Forelimb muscle (tissue), 1 donor: ENCODE data around the gene PDSS2. TPM values are rescaled to one million over a fixed set of nuclear protein-coding genes. Genes with fewer than 3 reads are reported as not detected.
"Not testable (repeated sequence)": the region's sequence is repeated elsewhere in the genome, so short reads cannot be mapped to it uniquely, and the experiment has no call there.

Source experiments
- DNase-seq: peaks from one replicate; pipeline ENCODE4 v3.0.0-alpha.2; 2013; ENCODE audit warnings: low read depth
- polyA plus RNA-seq: library from polyadenylated mRNA; unstranded; fragments of 120-200 nt; gene quantifications from one replicate; pipeline ENCODE4 v1.2.1, GENCODE V29; 2013; ENCODE audit not compliant: insufficient read length

PDSS2 gene, protein sequence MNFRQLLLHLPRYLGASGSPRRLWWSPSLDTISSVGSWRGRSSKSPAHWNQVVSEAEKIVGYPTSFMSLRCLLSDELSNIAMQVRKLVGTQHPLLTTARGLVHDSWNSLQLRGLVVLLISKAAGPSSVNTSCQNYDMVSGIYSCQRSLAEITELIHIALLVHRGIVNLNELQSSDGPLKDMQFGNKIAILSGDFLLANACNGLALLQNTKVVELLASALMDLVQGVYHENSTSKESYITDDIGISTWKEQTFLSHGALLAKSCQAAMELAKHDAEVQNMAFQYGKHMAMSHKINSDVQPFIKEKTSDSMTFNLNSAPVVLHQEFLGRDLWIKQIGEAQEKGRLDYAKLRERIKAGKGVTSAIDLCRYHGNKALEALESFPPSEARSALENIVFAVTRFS
- polyA plus RNA-seq: 8.2 TPM

DNA sequence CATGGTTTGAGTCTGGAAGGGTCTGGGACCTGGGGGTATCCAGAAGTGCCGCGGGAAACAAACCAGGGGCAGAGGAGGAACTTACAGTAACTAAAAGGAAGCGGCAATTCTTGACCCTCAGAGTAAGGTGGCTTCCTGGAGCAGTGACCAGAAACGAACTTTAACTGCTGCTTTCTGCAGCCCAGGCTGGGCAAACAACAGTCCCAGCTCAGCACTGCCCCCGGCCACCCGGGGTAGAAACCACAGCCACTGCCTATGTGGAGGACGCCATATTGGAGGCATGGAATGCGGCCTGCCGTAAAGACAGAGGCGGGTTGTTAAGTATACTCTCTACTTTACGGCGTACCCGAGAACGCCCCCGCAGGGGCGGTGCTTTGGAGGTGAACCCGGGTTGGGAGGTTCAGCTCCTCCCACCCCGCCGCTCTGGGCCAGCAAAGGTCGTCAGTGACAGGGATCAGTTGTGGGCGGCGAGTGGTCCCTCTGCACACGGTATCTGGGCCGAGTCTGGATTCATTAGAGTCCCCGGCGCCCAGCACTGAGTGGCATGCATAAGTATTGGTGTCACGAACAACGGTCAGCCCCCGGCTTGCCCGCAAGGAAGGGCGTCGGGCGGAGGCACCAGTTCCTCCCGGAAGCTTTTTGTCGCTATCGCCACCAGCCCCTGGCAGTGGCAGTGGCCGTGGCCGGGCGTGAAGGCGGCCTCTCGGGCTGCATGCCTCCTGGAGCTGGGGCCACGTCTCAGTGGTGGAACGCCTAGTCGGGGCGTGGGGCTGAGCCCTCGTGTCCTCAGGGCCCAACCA lies at the start of gene PDSS2:
Gene PDSS2, minus strand, starts transcription at position 282 of the 800 bp plus-strand sequence. Its CDS starts 279 bp downstream, at position 3.
- DNase-seq: peak; percentile 95

DNA sequence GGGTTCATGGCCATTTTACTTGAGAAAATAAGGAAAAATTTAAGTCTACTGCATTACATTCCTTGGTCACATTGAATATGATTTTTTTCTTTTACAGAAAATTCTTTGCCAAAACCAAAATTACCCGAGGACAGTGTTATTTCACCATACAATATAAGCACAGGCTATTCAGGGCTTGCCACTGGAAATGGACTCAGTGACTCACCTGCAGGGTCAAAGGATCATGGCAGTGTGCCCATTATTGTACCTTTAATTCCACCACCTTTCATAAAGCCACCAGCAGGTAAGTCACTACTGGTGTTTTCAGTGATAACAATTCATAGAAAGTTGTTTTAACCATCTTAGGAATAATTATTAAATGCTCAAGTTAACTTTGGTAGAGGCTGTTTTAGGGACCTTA lies 46.8 kb upstream of the PDSS2 start:
- no peak for DNase-seq

DNA sequence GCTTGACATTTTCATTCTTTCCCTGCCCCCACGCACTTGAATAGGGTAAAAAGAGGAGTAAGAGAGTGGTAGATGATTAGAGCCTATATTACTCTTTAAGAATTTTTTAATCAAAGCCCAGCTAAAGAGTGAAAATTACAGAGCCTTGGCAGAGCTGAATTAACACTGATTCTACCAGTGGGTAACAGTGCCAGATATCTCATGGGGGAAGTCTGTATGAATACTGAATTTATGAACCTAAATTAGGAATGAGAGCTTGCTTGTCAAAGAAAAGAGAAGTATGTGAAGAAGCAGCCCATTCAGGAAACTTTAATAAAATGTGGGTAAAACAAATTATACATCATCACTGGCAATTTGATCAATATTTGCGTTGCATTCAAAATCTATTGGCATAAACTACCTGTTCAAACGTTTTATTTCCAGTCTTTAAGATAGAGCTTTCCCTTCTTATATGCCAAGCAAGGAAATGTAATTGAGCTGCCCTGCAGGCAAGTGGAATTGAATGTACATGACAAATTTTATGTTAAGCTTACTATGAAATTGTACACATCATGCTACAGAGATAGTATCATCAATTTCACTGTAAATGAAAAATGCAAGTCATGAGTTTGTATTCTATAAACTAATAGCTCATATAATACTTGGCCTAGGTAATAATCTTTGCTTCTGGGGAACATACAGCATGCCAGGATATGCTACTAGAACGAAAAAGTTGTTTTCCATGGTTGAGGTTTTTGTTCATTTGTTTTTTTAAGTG lies 45.1 kb upstream of the PDSS2 start:
- DNase-seq: no peak

DNA sequence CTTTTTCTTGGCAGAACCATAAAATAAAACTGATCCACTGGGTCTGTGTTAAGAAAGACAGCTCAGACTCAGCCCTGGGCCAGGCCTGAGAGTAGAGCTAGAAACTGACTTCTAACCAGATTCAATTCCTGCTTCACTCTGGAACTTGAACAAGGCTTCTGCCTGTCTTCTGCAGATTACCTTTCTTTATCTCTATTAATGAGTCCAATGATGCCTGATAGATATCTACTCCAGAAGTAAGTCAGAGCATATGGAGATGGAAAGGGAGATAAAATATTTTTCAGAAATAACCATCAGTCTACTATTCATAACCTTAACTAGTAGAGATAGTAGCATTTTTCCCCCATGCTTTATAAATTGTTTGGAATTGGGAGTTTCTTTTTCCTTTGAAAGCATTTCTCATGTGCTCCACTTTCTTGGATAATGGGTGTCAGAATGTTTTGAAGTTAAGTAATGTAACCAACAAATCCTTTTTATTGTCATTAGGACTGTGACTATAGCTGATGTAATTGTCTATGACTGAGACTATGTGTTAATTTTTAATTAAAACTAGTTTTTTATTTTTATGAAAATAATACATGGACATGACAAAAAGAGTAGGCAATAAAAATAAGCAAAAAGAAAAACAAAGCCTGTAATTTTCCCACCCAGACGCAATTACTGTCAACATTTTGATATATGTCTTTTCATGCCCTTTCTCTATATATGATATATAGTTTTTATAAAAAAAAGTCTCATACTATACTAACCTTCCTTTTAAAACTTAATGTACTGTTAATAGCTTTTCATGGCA lies 37.7 kb upstream of the PDSS2 start:
- DNase-seq: no peak

DNA sequence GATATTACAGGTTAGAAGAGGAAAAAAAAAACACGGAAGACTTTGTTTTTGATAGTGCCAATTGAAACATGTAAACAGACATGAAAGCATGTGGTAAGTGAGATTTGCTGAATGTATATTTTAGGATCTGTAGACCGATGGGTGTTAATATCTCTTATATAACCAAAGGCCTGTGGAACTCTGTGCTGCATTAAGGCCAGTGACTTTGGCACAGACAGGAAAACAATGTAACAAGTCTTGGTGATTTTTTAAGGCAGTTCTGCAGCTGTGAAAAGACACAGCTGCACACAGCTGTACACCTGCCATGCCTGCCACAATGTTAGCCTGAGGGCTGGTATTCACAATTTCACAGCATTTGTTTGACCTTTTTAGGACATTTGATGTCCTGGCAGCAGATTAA lies 36.6 kb upstream of the PDSS2 start:
- DNase-seq: no peak

DNA sequence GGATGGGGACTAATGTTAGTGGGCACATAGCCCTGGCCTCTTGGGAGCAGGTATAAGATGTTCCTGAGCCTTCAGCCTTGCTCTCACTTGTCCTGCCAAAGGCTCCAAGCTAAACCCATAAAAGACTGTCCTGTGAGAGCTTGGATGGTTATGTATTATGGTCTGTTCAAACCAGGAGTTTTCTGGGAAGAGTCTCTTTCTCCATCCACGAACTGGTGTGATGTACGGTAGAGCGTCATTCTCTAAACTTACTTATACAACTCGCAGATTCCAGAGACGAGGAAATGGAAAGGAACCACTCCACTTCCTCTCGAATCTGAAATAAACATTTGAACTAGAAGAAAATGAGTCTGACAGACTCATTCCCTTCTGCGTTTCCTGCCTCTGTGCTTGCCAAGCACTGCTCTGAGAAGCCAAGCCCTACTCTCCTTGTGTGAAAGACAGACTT lies 35.9 kb upstream of the PDSS2 start:
- DNase-seq: peak; percentile 73

DNA sequence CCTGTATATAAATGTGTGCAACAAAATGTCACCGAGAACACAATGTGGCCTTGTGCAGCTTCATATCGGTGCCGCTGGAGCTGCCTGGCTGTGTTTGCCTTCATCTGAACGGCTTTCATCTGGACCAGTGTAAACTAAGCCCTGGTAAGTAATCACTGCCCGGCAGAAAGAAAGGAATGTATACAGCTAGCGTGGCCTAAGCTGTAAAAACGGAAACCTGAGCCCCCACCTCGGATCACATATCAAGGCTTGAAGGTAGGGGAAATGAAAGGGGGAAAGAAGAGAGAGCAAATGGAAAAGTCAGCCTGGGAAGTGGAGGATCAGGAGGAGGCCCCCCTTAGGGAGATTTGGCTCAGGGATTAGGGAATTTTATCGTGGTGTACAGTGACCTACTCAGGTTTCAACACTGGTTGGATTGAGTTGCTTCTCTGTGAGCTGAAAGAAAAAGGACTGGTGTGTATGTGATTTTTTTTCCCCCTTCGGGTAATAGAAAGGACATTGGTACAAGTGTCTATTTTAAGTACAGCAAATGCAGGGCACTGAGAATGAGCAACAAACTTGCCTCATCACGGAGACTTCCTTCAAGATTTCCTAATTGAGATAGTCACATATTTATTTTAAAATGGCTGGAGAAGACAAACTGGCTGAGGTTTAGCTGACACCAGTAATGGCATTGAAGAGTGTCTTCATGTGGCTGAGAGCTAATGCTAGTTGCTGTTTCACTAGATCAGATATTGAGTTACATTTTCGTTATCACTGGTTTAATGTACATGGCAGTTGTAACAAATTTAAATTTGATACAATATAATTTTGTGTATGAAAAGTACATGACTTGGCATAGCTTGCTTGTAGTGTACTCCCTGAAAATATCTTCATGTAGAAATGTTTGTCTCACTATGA lies 34.0 kb upstream of the PDSS2 start:
- no peak for DNase-seq

DNA sequence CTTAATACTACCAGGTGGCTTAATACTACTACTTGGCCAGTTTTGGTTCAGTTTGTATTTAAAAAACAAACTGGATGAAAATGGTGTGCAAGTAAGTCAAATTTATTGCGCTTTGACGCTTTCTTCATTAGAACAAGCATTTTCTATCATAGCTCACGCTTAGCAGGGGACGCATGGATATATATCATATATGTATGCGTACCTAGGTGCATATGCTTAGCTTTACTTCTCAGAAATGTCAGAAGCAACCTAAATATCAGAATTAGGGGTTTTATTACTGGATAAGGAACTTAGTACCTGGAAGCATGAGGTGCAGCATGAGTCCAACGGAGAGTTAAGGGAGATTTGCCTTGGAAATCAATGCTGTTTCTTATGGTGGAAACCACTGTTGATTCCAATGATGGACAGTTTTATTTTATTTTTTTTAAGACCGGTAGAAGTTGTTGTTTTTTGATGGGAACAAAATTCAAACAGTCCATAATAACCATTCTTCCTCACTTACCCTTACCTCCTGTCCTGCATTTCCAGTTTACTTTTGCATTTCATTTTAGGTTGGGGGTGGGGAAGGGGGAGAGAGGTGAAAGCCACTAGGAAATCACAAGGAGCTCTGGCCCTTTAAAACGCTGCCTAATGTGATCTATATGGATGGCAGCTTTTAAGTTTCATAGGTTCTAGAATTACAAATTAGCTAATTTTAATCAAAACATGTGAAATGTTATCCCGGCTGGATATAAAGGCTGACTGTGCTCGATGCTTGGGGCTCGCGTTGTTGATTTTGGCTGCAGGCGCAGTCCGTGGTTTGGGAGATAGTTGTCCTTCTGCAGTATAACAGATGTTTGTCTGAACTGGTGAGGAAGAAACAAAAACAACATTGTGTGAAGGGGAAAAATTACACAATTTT lies 32.6 kb upstream of the PDSS2 start:
- no peak for DNase-seq

DNA sequence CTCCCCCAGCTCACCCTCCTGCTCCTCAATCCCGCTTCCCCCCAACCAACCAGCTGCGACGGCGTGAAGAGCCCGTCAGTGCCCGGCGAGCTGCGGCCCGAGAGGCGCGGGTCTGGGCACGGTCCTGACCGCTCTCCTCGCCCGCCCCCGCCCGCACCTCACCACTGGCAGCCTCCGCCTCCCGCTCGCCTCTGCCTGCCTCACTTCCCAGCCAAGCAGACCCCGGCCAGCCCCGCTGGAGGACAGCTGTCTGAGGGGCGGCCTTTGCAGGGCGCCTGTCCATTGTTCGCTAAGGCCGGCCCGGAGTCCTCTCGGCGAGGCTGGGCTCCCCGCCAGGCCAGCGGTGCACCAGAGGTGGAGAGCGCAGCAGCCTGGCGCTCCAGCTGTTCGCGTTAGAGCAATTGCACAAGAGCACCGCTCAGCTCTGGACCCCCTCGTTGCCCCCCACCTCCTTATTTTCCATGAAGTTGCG lies 31.8 kb upstream of the PDSS2 start:
- DNase-seq: no peak

DNA sequence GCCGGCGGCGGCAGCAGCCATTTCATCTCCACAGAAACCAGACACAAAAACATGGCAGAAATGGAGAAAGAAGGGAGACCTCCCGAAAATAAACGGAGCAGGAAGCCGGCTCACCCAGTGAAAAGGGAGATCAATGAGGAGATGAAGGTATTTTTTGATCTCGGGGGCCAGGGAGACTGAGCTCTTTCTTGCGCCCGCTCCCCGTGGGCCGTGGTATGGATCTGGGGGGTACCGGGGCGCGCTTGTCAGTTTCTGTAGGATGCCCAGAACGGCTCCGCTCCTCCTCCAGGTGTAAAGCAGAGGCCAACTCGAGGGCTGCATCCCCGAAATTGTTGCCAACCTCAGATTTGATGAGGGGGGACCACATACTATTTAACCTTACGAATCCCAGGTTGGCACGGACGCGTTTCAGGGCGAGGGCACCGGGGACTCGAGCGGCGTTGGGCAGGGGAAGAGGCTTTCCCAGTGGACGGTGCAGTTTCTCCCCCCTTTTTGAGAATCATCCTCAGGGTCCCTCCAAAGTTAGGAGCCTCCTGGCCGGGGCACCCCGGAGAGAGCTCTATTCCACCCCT lies 31.3 kb upstream of the PDSS2 start:
- DNase-seq: no peak

DNA sequence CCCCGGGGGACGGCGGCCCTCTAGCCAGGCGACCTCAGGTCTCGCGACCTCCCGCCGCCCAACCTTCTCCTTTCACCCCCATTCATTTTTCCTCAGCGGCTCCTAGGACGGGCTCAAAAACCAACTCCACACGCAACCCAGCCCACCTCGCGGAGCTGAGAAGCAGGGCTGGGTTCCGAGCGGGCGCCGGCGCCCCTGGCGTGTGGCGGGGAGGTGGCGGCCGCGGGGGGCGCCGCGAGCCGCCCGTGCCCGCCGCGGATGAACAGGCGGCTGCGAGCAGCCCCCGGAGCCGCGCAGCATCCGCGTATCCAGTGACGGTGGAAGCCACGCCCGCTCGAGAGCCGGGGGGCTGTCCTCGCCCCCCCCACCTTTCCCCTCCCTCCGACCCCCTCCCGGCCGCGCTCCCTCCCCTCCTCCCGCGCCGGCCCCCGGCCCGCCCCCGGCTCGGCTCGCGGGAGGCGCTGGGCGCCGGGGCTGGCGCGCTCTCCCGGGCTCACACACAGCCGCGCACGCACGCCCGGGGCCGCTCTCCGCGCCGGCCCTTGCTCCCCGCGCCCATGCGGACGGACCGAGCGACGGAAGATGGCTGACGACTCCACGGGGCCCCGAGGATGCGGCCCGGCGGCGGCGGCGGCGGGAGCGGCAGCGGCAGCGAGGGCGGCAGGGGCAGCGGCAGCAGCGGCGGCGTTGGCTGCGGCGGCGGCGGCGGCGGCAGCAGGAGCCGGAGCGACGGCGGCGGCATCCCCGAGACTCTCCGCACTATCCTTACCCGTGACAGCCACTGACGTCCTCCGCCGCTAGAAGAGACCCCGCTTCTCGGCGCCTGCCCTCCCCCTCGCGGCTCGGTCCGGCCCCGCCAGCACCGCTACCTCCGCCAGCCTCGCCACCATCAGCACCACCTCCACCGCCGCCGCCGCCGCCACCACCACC lies 30.5 kb upstream of the PDSS2 start, which contains the start of gene SOBP:
Gene SOBP, plus strand, starts transcription at position 482 of the 930 bp plus-strand sequence. CDS start 500 bp downstream, outside the sequence.
- peak; percentile 69 for DNase-seq

DNA sequence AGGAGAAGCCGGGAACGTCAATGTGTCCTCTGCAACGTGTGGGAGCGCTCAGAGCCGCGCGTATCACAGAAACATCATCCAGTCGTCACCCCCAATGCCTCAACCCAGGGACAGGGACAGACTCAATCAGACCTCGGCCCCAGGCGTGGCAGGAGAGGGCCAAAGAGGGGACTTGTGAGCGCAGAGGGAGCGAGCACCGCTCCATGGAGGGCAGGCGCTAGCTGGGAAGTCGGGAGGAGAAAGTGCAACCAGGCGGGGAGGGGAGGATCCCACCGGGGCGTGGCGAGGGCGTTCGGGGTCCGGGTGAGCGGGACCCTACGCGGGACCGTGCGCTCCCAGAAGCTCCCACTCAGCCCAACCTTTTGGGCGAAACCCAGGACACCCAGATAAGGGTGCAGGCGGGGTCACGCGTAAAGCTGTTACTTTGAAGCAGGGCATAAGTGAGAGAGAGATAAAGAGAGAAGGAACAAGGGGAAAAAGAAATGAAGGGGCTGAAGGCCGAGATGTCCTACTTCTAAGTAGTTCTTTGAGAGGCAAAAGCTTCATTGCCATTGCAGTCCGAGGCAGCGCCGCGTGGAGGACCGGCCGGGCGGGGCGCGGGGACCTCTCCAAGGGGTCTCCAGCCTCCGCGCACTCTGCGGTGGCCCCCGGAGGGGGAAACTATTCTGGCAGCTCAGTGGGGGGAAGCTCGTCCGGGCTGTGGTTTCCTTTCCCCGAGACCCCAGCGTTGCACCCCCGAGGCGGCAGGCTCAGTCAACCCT lies 29.7 kb upstream of the PDSS2 start:
- no peak for DNase-seq

DNA sequence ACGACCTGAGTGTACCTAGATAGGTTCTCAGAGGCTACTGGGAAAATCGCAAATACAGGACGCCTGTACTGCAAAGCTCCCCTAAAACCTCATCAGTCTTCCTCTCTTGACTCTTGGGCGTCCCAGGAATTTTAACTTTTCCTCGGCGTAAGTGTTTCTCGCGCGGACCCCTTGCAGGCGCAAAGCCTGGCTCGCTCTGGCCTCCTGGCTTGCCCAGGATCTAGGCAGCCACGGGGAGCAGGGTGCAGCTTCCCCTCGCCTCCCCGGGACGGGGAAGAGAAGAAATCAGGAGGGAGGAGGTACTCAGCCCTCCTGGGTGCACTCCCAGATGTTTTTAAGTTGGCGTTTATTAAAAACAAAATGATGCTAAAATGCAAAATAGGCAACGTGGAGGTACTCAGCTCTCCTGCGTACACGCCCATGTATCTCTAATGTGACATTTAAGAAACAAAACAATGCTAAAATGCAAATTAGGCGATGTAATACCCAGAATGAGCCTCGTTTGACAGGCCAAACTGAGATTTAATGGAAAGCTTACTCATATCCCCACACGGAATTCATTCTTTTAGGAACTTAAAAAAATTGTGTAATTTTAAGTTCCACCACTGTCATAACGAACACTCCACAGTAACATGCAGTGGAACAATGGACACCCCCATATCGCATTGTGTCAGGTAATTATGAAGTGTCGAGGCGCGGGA lies 29.0 kb upstream of the PDSS2 start:
- no peak for DNase-seq

DNA sequence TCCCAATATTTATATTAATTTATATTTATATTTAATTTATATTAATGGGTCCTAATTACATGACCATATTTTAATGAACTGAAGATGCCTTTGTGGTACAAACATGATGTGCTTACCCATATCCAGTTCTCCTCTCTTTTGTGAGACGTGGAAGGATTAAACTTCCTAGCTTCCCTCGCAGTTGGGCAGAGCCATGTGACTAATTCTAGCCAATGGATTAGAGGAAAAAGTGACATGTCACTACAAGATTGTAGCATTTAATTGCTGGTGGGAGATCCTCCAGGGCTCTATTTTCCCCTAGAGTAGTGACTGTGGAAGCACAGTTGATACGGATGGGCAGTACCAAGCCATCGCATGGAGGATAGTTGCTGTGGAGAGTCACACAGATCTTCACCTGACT lies 25.8 kb upstream of the PDSS2 start:
- DNase-seq: no peak

DNA sequence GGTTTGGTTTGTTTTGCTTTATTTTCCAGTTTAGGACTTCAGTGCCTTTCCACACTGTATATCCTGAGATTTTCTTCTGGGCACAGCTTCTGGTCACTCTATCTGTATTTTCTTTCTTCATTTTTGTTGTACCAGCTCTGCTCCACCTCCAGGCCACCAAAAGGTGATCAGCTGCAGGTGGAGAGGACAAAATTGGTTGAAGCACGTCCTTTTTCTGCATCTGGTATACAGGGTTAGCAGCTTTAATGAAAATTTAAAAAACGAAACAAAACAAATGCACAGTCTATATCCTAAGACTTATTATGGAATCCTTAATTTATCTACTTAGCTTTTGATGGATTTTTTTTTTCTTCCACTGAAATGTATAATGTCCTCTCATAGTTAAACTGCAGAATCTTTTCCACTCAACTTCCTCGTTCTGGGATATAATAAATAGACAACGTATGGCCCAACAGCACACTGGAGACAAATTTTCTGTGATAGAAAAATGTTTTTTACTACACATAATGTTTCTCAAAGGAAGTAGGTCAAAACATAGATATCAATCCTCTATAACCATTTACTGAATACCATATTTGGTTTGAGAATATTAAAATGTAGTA lies 19.8 kb upstream of the PDSS2 start:
- no peak for DNase-seq

DNA sequence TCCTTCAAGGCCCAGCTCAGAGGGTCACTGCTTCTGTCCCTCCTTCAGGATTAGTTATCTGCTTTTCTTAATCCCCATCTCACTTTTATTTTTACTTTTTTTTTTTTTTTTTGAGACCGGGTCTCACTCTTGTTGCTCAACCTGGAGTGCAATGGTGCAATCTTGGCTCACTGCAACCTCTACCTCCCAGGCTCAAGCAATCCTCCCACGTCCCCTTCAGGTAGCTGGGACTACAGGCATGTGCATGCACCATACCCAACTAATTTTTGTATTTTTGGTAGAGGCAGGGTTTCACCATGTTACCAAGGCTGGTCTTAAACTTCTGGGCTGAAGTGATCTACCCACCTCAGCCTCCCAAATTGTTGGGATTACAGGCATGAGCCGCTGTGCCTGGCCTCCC lies 16.5 kb upstream of the PDSS2 start:
- not testable (repeated sequence) for DNase-seq
